Middle frontal gyrus (tissue), 1 donor: ENCODE measurements around the gene SCYGR2.

Experiments used
- DNase-seq: peaks from one replicate; pipeline ENCODE4 v3.0.0-alpha.2; 2015; ENCODE audit warnings: low spot score; ENCODE audit errors: extremely low spot score

The SCYGR2 gene

GRCh38 chr2:227612546-227613271 is 14.0 kb downstream of the SCYGR2 start:
- DNase-seq = no peak

- DNase-seq = no peak
Observed at GRCh38 chr2:227613272-227613660, 14.6 kb downstream of the SCYGR2 start.

DNA sequence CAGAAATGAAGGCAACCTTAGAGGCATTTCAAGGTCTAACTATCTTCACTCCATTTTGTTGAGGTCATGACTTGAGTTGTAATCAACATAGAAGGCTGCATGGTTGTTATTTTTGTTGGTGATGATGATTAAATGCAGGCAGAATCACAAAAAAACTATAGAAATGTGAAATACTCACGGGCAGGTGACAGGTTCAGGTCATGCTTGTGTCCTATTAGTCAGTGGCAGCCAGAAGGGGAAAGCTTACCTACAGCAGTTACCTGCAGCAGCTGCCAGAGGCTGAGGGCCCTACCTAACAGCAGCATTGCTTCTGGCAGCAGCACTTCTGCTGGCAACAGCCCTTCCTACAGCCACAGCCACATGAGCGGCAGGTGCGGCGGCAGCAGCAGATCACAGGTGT is 15.6 kb downstream of the SCYGR2 start:
- DNase-seq = no peak

DNA sequence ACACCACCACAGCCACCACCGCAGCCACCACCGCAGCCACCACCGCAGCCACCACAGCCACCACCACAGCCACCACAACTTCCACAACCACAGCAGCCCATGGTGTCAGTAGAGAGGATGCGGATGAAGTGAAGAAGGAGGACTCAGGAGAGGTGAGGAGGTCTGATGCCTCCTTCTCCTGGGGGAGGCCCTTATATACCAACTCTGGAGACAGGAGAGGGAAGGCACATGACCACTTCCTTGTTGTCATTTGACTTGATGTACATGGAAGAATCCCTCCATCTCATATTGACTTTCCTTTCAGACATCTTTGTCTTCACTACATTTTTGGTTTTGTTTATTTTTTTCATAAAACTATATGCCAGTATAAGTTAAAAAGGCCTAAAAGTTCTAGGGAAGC is 16.0 kb downstream of the SCYGR2 start, which contains the start of gene SCYGR3:
Gene SCYGR3, minus strand, starts transcription at position 101 of the 400 bp plus-strand sequence. Its CDS starts 0 bp downstream, at position 101.
- no peak for DNase-seq

GRCh38 chr2:227615181-227615580 is 16.5 kb downstream of the SCYGR2 start:
- no peak for DNase-seq

- no peak for DNase-seq
Observed at GRCh38 chr2:227615906-227616305, 17.2 kb downstream of the SCYGR2 start.

- no peak for DNase-seq
Observed at GRCh38 chr2:227616631-227617030, 17.9 kb downstream of the SCYGR2 start.

DNA sequence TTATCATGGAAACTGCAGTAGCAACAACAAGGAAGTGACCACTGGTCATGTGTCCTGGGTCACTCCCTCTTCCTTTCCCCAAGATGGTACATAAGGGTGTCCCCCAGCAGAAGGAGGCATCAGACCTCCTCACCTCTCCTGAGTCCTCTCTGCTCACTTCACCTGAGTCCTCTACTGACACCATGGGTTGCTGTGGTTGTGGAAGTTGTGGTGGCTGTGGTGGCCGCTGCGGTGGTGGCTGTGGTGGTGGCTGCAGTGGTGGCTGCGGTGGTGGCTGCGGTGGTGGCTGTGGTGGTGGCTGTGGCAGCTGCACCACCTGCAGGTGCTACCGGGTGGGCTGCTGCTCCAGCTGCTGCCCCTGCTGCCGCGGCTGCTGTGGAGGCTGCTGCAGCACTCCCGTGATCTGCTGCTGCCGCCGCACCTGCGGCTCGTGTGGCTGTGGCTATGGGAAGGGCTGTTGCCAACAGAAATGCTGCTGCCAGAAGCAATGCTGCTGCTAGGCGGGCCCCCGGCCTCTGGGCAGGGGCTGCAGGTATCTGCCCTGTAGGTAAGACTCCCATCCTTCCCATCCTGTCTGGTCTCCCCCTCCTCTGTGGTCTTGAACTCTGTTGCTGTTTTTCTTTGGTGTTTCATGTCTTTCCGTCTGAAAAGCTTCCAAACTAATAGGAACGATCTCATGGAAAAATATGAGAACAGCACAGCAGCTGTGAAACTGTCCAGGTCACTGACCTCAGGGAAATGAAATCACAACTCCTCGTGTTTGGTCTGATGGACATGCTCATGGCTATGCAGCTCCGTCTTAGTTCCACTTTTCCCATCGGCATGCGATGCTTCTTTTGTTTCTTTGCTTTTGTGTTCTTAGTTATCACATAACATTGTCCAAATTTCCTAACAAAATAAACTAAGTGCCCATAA is 18.9 kb downstream of the SCYGR2 start, which contains the start of gene SCYGR4:
Gene SCYGR4, plus strand, starts transcription at position 183 of the 915 bp plus-strand sequence. Its CDS starts 0 bp downstream, at position 183.
- DNase-seq = no peak

DNA sequence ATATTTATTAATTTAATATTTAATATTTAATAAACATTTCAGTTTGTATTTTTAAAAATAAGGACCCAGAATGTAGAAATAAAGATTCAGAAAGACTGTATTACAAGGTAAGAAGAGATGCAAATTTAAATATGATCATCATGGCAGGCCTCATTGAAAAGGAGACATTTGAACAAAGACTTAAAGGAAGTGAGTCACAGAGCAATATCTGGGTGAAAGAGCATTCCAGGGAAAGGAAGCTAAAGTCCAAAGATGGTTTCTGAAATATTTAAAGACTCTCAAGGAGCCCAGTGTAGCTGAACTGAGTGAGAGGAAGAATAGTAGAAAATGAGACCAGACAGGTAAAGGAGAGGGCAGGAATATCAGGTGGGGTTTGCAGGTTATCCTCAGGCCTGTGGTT is 24.5 kb downstream of the SCYGR2 start:
- no peak for DNase-seq

- no peak for DNase-seq
Observed at GRCh38 chr2:227625420-227625819, 26.7 kb downstream of the SCYGR2 start.

DNA sequence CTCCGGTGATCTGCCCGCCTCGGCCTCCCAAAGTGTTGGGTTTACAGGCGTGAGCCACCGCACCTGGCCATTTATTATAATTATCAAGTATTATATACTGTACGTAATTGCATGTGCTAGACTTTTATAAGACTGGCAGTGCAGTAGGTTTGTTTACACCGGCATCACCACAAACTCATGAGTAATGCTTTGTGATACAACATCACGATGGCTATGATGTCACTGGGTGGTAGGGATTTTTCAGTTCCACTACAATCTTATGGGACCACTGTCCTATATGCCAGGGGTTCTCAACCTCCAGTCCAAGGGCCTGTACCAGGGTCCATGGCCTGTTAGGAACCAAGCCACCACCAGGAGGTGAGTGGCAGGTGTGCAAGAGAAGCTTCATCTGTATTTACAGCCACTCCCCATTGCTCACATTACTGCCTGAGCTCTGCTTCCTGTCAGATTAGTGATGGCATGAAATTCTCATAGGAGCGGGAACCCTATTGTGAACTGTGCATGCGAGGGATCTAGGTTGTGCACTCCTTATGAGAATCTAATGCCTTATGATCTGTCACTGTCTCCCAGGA is 28.0 kb downstream of the SCYGR2 start:
- no peak for DNase-seq

- DNase-seq = no peak
Observed at GRCh38 chr2:227627769-227628168, 29.1 kb downstream of the SCYGR2 start.

DNA sequence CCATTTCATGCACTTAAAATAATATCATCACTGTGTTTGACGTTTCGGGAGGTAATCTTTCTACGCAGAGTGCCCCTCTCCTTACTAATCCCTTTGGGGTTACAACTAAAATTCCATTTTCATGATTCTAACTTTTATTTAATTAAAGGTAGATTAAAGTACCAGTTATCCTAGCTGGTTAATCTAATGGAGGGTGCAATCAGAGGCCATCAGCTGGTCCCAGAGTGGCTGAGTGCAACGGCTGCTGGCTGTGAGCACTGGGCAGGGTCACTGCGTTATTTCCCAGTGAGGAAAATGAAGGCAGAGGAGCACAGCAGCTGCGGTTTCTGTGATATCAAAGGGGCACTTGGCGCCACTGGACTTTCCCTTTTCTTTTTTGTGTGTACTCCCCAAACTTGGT is 30.7 kb downstream of the SCYGR2 start:
- DNase-seq = no peak

DNA sequence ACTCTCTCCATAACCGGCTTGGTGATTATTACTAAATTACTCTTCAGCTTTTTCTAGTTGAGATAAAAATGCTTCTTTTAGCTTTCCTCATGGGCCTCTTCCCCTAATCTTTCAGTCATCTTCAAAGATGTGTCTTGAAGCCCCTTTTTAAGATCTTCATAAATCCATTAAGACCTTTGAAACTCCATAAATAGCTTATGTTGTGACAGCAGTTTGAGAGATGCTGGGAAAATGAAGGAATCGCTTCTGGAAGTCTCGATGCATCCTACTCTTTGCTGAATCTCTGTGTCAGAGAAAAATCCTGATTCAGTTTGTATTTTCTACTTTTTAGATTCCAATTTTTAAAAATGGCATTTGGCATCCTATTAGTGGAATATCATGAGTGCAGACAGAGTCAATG is 31.6 kb downstream of the SCYGR2 start:
- DNase-seq = no peak

DNA sequence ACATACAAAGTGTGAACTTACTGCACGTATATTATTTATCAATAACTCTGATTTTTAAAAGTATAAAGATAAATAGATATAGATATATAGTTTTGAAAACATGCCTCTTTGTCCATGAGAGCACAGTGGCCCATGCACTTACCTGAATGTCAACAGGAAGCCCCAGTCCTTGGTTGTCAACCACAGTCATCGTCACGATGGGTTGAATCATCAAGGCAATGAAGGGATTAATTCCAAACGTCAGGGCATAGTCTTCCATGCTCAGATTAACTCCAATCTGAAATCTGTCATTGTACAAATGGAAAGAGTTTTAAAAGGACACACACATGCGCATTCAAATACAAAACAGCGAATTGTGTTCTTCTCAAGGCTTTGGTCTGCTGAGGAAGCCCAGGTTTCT is 34.1 kb downstream of the SCYGR2 start:
- no peak for DNase-seq

- DNase-seq = no peak
Observed at GRCh38 chr2:227634201-227634600, 35.5 kb downstream of the SCYGR2 start.

DNA sequence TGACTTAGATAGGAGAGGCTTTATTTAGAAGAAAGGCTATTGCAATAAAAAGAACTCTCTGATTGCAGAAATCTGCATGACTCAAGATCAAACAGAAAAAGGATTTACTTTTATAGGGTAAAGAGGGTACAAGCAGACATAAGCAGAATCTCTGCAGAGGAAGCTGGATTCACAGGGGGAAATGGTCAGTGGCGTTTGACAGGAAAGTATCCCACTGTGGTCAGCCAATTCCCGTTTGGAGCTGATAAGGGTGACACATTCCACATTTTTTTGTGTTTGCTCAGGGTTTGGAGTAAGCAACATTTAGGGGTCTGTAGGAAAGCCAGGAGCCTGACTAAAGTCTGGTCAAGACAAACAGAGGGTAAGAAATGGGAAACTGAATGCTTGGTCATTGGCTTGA is 44.0 kb downstream of the SCYGR2 start:
- no peak for DNase-seq

GRCh38 chr2:227643990-227644551 is 45.4 kb downstream of the SCYGR2 start:
- no peak for DNase-seq
